HepG2 (cell line): ENCODE measurements around the gene FHIP2A. TPM values are rescaled to one million over a fixed set of nuclear protein-coding genes. Genes with fewer than 3 reads are reported as not detected.

ENCODE experiments used
- ATAC-seq: fragments of 200-7000 bp; cut with Tn5 transposase; 3 replicates; pipeline ENCODE4 v1.9.1; 2020; ENCODE audit warnings: mild to moderate bottlenecking, moderate library complexity
- BruUV-seq: library from RNA; stranded (reverse); fragments of 400-500 nt; replicated peaks from 2 replicates; lab custom pipeline; 2021; lab: Mats Ljungman, UMichigan
- CTCF ChIA-PET: fragments of 300-600 bp; formaldehyde crosslinking; extraction: SDS; loops from one replicate; lab custom pipeline; 2021; ENCODE audit warnings: low total read pairs, inconsistent platforms, low intra/inter-chr PET ratio; lab: Yijun Ruan, JAX
- POLR2A ChIA-PET: fragments of 350-600 bp; sonication (Branson Sonifier 250); formaldehyde crosslinking; loops from one replicate; lab custom pipeline; 2020; ENCODE audit warnings: antibody characterized with exemption, inconsistent platforms; lab: Yijun Ruan, JAX
- DNase-seq: peaks from one replicate; pipeline ENCODE4 v3.0.0-alpha.2; 2015; ENCODE audit warnings: low spot score
- FAIRE-seq: peaks from 3 replicates; lab custom pipeline; 2011; peaks lifted over from hg19 to GRCh38; lab: Jason Lieb, UNC
- H2AFZ ChIP-seq: one replicate; pipeline ENCODE4 v1.6.1; 2011; ENCODE audit warnings: low read length, inconsistent platforms
- H3K27ac ChIP-seq: fragments of 300-600 bp; 3 replicates; pipeline ENCODE4 v1.8.0; 2011; ENCODE audit warnings: mixed run types, mild to moderate bottlenecking, mixed read lengths, low read length, inconsistent platforms; ENCODE audit not compliant: insufficient read depth; ENCODE audit errors: extremely low read length
- H3K27me3 ChIP-seq, 2 experiments: fragments of 200-600 bp in 1 of 2; 2 replicates in 1 of 2; 3 replicates in 1 of 2; pipeline versions ENCODE4 v1.6.0 to v1.8.0; 2011; ENCODE audit warnings: low read length in 2 of 2, mild to moderate bottlenecking in 2 of 2, moderate library complexity in 2 of 2, inconsistent platforms in 1 of 2; ENCODE audit not compliant: insufficient read depth in 2 of 2, control insufficient read depth in 1 of 2
- H3K36me3 ChIP-seq, 2 experiments: fragments of 200-600 bp in 1 of 2; replicated peaks in 1 of 2; 2 replicates in 1 of 2; 3 replicates in 1 of 2; pipeline versions ENCODE4 v1.5.1 to v1.8.0; 2011; ENCODE audit warnings: low read length in 2 of 2, inconsistent platforms in 1 of 2; ENCODE audit not compliant: insufficient read depth in 2 of 2, control insufficient read depth in 1 of 2
- H3K4me1 ChIP-seq: 2 replicates; pipeline ENCODE4 v1.5.1; 2012; ENCODE audit warnings: low read length, inconsistent platforms; ENCODE audit not compliant: insufficient read depth
- H3K4me2 ChIP-seq: 2 replicates; pipeline ENCODE4 v1.6.0; 2011; ENCODE audit warnings: low read depth, low read length, inconsistent platforms
- H3K4me3 ChIP-seq, 3 experiments: fragments of 200-600 bp in 1 of 3; sonication (generic), shearing (Covaris generic) in 1 of 3; replicated peaks in 1 of 3; 2 replicates each; pipeline ENCODE4 v1.5.1; 2011 to 2016; ENCODE audit warnings: low read length in 3 of 3, inconsistent platforms in 2 of 3, low read depth in 2 of 3, mild to moderate bottlenecking in 2 of 3, control low read depth in 1 of 3, mixed read lengths in 1 of 3; ENCODE audit not compliant: insufficient read depth in 1 of 3
- H3K79me2 ChIP-seq: one replicate; pipeline ENCODE4 v1.6.1; 2011; ENCODE audit warnings: low read length, inconsistent platforms; ENCODE audit not compliant: insufficient read depth
- H3K9ac ChIP-seq: 2 replicates; pipeline ENCODE4 v1.6.0; 2011; ENCODE audit warnings: mild to moderate bottlenecking, low read depth, low read length, inconsistent platforms; ENCODE audit not compliant: insufficient read depth
- H3K9me3 ChIP-seq: 2 replicates; pipeline ENCODE4 v1.5.1; 2012; ENCODE audit warnings: mild to moderate bottlenecking, low read length
- H4K20me1 ChIP-seq: 2 replicates; pipeline ENCODE4 v1.6.0; 2011; ENCODE audit warnings: inconsistent platforms, mild to moderate bottlenecking, low read length, moderate library complexity; ENCODE audit not compliant: insufficient read depth
- BHLHE40 ChIP-seq: IDR thresholded peaks from 2 replicates; pipeline ENCODE4 v1.6.1; 2011; ENCODE audit warnings: low read length, improper control_type of control experiment
- EED ChIP-seq: sonication (generic); formaldehyde crosslinking; IDR thresholded peaks from 2 replicates; pipeline ENCODE4 v1.5.0; 2020; ENCODE audit warnings: mild to moderate bottlenecking, missing genetic modification reagents
- HOXA5 ChIP-seq: sonication (generic); formaldehyde crosslinking; IDR thresholded peaks from 2 replicates; pipeline ENCODE4 v1.4.0; 2020; ENCODE audit warnings: missing genetic modification reagents
- HOXA9 ChIP-seq: sonication (generic); formaldehyde crosslinking; IDR thresholded peaks from 2 replicates; pipeline ENCODE4 v1.8.1; 2022; ENCODE audit warnings: missing genetic modification reagents, mild to moderate bottlenecking, moderate library complexity, borderline replicate concordance
- MIER3 ChIP-seq: IDR thresholded peaks from 2 replicates; pipeline ENCODE4 v1.6.1; 2016; ENCODE audit warnings: missing compliant biosample characterization, borderline replicate concordance
- MTF1 ChIP-seq: sonication (generic); formaldehyde crosslinking; IDR thresholded peaks from 2 replicates; pipeline ENCODE4 v1.5.0; 2020; ENCODE audit warnings: missing genetic modification reagents
- PITX1 ChIP-seq: sonication (generic); formaldehyde crosslinking; IDR thresholded peaks from 2 replicates; pipeline ENCODE4 v1.5.1; 2020; ENCODE audit warnings: mild to moderate bottlenecking, missing genetic modification reagents
- SMC3 ChIP-seq: IDR thresholded peaks from 2 replicates; pipeline ENCODE4 v1.6.1; 2011; ENCODE audit warnings: low read length, improper control_type of control experiment
- SOX13 ChIP-seq, 3 experiments: fragments of 450-650 bp in 1 of 3; sonication (generic) in 1 of 3; formaldehyde crosslinking in 1 of 3; IDR thresholded peaks in 2 of 3; conservative IDR thresholded peaks in 1 of 3; 2 replicates each; pipeline versions ENCODE4 v1.5.0 to v1.6.1; 2016 to 2020; ENCODE audit warnings: antibody characterized with exemption in 1 of 3, mild to moderate bottlenecking in 1 of 3, missing compliant biosample characterization in 1 of 3, missing genetic modification reagents in 1 of 3, moderate library complexity in 1 of 3
- SSRP1 ChIP-seq: IDR thresholded peaks from 2 replicates; pipeline ENCODE4 v1.6.1; 2016; ENCODE audit warnings: control low read depth
- TBX3 ChIP-seq: fragments of 450-650 bp; IDR thresholded peaks from 2 replicates; pipeline ENCODE4 v1.6.1; 2017; ENCODE audit warnings: antibody characterized with exemption, mild to moderate bottlenecking, inconsistent platforms, borderline replicate concordance
- ZBTB20 ChIP-seq: sonication (generic); formaldehyde crosslinking; IDR thresholded peaks from 2 replicates; pipeline ENCODE4 v1.8.1; 2023; ENCODE audit warnings: missing genetic modification reagents, low read depth, mild to moderate bottlenecking, borderline replicate concordance
- ZFP36 ChIP-seq: fragments of 150-350 bp; IDR thresholded peaks from 2 replicates; pipeline ENCODE4 v1.6.1; 2018; ENCODE audit warnings: borderline replicate concordance, low read length, low read depth; ENCODE audit not compliant: partially characterized antibody
- ZNF333 ChIP-seq: sonication (generic); formaldehyde crosslinking; IDR thresholded peaks from 2 replicates; pipeline ENCODE4 v1.4.0; 2020; ENCODE audit warnings: mild to moderate bottlenecking, missing genetic modification reagents, borderline replicate concordance
- ZNF589 ChIP-seq: sonication (generic); formaldehyde crosslinking; conservative IDR thresholded peaks from 2 replicates; pipeline ENCODE4 v1.8.0; 2022; ENCODE audit warnings: mild to moderate bottlenecking, moderate library complexity, missing genetic modification reagents
- WGBS: methylation state at CpG from one replicate; pipeline ENCODE4 v1.1.6; 2017; ENCODE audit warnings: low lambda C conversion rate; 5-methylcytosine and 5-hydroxymethylcytosine counted together
- in situ Hi-C: cut with HindIII; loops from 2 replicates; pipeline ENCODE4 v1.10.0; 2017; ENCODE audit warnings: low pct_unique_long_range_greater_than_20kb; ENCODE audit not compliant: extremely low pct_ligation_motif_present
- intact Hi-C: fragments of 100-400 bp; cut with micrococcal nuclease; formaldehyde crosslinking; loops from one replicate; pipeline ENCODE4 v1.10.0; 2022; ENCODE audit not compliant: unreplicated experiment
- polyA plus RNA-seq, 8 experiments: library from polyadenylated mRNA; depleted of rRNA in 3 of 8; stranded (reverse) in 7 of 8; unstranded in 1 of 8; fragments of >200 nt; fragmentation: Illumina TruSeq in 4 of 8; extraction: Trizol in 4 of 8; gene quantifications; 2 replicates each; pipeline versions ENCODE4 v1.2.1 to v1.2.3, GENCODE V29; 2011 to 2016; ENCODE audit warnings: low read depth in 4 of 8, missing spikeins in 1 of 8, mixed read lengths in 1 of 8; ENCODE audit not compliant: insufficient read depth in 1 of 8
- total RNA-seq, 5 experiments: library from RNA; depleted of rRNA; stranded (reverse); fragments of >200 nt; fragmentation: Illumina TruSeq; extraction: Trizol; gene quantifications; 2 replicates each; pipeline ENCODE4 v1.2.3, GENCODE V29; 2016; ENCODE audit warnings: low read depth in 1 of 5
- TF ChIP-seq, protein P1 (sequence below): sonication (generic); formaldehyde crosslinking; IDR thresholded peaks from 2 replicates; pipeline ENCODE4 v1.4.0; 2020; ENCODE audit warnings: missing genetic modification reagents, borderline replicate concordance
- TF ChIP-seq, protein P2 (sequence below): IDR thresholded peaks from 2 replicates; pipeline ENCODE4 v1.6.1; 2016; ENCODE audit warnings: mild to moderate bottlenecking, missing biosample characterization, missing genetic modification reagents
- TF ChIP-seq, protein P3 (sequence below): sonication (generic); formaldehyde crosslinking; IDR thresholded peaks from 2 replicates; pipeline ENCODE4 v1.4.0; 2020; ENCODE audit warnings: mild to moderate bottlenecking, missing genetic modification reagents
- TF ChIP-seq, protein P4 (sequence below): sonication (generic); formaldehyde crosslinking; IDR thresholded peaks from 2 replicates; pipeline ENCODE4 v1.4.0; 2020; ENCODE audit warnings: low read depth, mild to moderate bottlenecking, missing genetic modification reagents

FHIP2A gene
- total and polyA plus RNA-seq, 2 of the 13 experiments (the other 11 are each of a cell fraction or from before 2014, with no cell fraction given), result 6.5 to 8.3 TPM

DNA sequence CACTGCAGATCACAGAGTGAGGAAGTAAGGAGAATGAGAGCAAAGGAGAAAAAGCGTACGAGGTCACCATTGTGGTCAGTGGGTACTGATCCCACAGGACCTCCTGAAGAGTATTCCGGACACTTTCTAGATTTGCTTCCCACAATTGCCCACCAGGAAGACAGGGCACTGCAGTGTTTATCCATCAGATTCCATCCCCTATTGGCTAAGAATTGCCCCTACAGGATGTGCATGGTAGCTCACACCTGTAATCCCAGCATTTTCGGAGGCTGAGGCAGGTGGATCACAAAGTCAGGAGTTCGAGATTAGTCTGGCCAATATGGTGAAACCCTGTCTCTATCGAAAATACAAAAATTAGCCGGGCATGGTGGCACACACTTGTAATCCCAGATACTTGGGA, 5.3 kb upstream of the FHIP2A start:
- Histone ChIP-seq H3K4me3 (no peak overlapping the region), H3K79me2 (no peaks in the 10 kb centered on the region), H3K36me3 (no peaks in the 10 kb centered on the region), H3K4me1 (no peaks in the 10 kb centered on the region), H3K4me2 (no peak overlapping the region), H3K9ac (no peak overlapping the region), H2AFZ (no peak overlapping the region), H3K27ac (no peak overlapping the region), H3K9me3 (no peaks in the 10 kb centered on the region), H3K27me3 (no peaks in the 10 kb centered on the region; a peak in 1 of 5 replicates), H4K20me1 (no peaks in the 10 kb centered on the region)
- intact Hi-C loops, result no loop called here
- ChIA-PET CTCF (no interaction called here), POLR2A (no interaction called here)
- no peak for DNase-seq
- no peak for FAIRE-seq
- BruUV-seq, result no TSS peak
- in situ Hi-C loops, result no loop called here
- peak; percentile 49; the same call in 2 of the 3 replicates for ATAC-seq
- TF ChIP-seq SOX13 (IDR thresholded peaks at IDR 0.05) (no peak), SOX13 (CRISPR knock-in tag; conservative IDR thresholded peaks at IDR 0.05 in 1 of 2, IDR thresholded peaks at IDR 0.05 in 1 of 2) (no peak), ZNF333 (no peak), EED (no peak), MIER3 (CRISPR knock-in tag) (no peak), SSRP1 (CRISPR knock-in tag) (no peak), BHLHE40 (no peak), HOXA5 (CRISPR knock-in tag) (no peak), PITX1 (no peak), ZNF589 (CRISPR knock-in tag) (no peak), MTF1 (no peak), TBX3 (no peak), ZFP36 (no peak), HOXA9 (CRISPR knock-in tag) (no peak), SMC3 (no peak), ZBTB20 (CRISPR knock-in tag) (no peak)
- TF ChIP-seq, protein P1, sequence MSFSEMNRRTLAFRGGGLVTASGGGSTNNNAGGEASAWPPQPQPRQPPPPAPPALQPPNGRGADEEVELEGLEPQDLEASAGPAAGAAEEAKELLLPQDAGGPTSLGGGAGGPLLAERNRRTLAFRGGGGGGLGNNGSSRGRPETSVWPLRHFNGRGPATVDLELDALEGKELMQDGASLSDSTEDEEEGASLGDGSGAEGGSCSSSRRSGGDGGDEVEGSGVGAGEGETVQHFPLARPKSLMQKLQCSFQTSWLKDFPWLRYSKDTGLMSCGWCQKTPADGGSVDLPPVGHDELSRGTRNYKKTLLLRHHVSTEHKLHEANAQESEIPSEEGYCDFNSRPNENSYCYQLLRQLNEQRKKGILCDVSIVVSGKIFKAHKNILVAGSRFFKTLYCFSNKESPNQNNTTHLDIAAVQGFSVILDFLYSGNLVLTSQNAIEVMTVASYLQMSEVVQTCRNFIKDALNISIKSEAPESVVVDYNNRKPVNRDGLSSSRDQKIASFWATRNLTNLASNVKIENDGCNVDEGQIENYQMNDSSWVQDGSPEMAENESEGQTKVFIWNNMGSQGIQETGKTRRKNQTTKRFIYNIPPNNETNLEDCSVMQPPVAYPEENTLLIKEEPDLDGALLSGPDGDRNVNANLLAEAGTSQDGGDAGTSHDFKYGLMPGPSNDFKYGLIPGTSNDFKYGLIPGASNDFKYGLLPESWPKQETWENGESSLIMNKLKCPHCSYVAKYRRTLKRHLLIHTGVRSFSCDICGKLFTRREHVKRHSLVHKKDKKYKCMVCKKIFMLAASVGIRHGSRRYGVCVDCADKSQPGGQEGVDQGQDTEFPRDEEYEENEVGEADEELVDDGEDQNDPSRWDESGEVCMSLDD (CRISPR knock-in tag), result no peak
- TF ChIP-seq, protein P2, sequence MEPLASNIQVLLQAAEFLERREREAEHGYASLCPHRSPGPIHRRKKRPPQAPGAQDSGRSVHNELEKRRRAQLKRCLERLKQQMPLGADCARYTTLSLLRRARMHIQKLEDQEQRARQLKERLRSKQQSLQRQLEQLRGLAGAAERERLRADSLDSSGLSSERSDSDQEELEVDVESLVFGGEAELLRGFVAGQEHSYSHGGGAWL (CRISPR knock-in tag), result no peak
- TF ChIP-seq, protein P3, sequence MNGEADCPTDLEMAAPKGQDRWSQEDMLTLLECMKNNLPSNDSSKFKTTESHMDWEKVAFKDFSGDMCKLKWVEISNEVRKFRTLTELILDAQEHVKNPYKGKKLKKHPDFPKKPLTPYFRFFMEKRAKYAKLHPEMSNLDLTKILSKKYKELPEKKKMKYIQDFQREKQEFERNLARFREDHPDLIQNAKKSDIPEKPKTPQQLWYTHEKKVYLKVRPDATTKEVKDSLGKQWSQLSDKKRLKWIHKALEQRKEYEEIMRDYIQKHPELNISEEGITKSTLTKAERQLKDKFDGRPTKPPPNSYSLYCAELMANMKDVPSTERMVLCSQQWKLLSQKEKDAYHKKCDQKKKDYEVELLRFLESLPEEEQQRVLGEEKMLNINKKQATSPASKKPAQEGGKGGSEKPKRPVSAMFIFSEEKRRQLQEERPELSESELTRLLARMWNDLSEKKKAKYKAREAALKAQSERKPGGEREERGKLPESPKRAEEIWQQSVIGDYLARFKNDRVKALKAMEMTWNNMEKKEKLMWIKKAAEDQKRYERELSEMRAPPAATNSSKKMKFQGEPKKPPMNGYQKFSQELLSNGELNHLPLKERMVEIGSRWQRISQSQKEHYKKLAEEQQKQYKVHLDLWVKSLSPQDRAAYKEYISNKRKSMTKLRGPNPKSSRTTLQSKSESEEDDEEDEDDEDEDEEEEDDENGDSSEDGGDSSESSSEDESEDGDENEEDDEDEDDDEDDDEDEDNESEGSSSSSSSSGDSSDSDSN (CRISPR knock-in tag), result no peak
- TF ChIP-seq, protein P4, sequence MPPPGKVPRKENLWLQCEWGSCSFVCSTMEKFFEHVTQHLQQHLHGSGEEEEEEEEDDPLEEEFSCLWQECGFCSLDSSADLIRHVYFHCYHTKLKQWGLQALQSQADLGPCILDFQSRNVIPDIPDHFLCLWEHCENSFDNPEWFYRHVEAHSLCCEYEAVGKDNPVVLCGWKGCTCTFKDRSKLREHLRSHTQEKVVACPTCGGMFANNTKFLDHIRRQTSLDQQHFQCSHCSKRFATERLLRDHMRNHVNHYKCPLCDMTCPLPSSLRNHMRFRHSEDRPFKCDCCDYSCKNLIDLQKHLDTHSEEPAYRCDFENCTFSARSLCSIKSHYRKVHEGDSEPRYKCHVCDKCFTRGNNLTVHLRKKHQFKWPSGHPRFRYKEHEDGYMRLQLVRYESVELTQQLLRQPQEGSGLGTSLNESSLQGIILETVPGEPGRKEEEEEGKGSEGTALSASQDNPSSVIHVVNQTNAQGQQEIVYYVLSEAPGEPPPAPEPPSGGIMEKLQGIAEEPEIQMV (CRISPR knock-in tag), result no peak
- WGBS, result 46% methylated on average over 7 of the region's 7 CpGs
